ENCODE data around the gene RPS3.
"Not testable (repeated sequence)": the region's sequence is repeated elsewhere in the genome, so short reads cannot be mapped to it uniquely, and the experiment has no call there.

The RPS3 gene

GRCh38 chr11:75399344-75400145, at the start of gene RPS3:
Gene RPS3, plus strand, starts transcription at chr11:75399518. Its CDS starts 30 bp downstream, at chr11:75399548.
- DNase-seq (ENCODE audit: low read depth) = peak; percentile 76

GRCh38 chr11:75349521-75350116, 49.7 kb upstream of the RPS3 start:
- DNase-seq (ENCODE audit: low read depth) = no peak

GRCh38 chr11:75350122-75350742, 49.1 kb upstream of the RPS3 start:
- DNase-seq (ENCODE audit: low read depth) = no peak

- DNase-seq (ENCODE audit: low read depth) = no peak
Observed at GRCh38 chr11:75350743-75351540, 48.4 kb upstream of the RPS3 start.

GRCh38 chr11:75351541-75351790, 47.9 kb upstream of the RPS3 start, which contains the start of gene ARRB1:
Gene ARRB1, minus strand, starts transcription at chr11:75351661. Its CDS starts 54 bp downstream, at chr11:75351607.
- DNase-seq (ENCODE audit: low read depth) = no peak

- DNase-seq (ENCODE audit: low read depth) = peak; percentile 18
Observed at GRCh38 chr11:75351791-75352587, 47.3 kb upstream of the RPS3 start.

GRCh38 chr11:75352588-75353206, 46.6 kb upstream of the RPS3 start:
- no peak for DNase-seq (ENCODE audit: low read depth)

GRCh38 chr11:75355051-75355450, 44.3 kb upstream of the RPS3 start:
- no peak for DNase-seq (ENCODE audit: low read depth)

GRCh38 chr11:75356613-75357012, 42.7 kb upstream of the RPS3 start:
- no peak for DNase-seq (ENCODE audit: low read depth)

GRCh38 chr11:75362285-75362684, 37.0 kb upstream of the RPS3 start:
- DNase-seq (ENCODE audit: low read depth) = not testable (repeated sequence)

- DNase-seq (ENCODE audit: low read depth) = no peak
Observed at GRCh38 chr11:75365711-75366181, 33.6 kb upstream of the RPS3 start.

- DNase-seq (ENCODE audit: low read depth) = not testable (repeated sequence)
Observed at GRCh38 chr11:75366826-75367225, 32.5 kb upstream of the RPS3 start.

GRCh38 chr11:75369560-75370255, 29.6 kb upstream of the RPS3 start:
- no peak for DNase-seq (ENCODE audit: low read depth)

- no peak for DNase-seq (ENCODE audit: low read depth)
Observed at GRCh38 chr11:75371949-75372876, 27.1 kb upstream of the RPS3 start.

GRCh38 chr11:75373201-75373600, 26.1 kb upstream of the RPS3 start:
- no peak for DNase-seq (ENCODE audit: low read depth)

- DNase-seq (ENCODE audit: low read depth) = no peak
Observed at GRCh38 chr11:75374646-75375045, 24.7 kb upstream of the RPS3 start.

- DNase-seq (ENCODE audit: low read depth) = no peak
Observed at GRCh38 chr11:75375626-75376025, 23.7 kb upstream of the RPS3 start.

- no peak for DNase-seq (ENCODE audit: low read depth)
Observed at GRCh38 chr11:75376175-75376574, 23.1 kb upstream of the RPS3 start.

GRCh38 chr11:75378776-75379175, 20.5 kb upstream of the RPS3 start:
- DNase-seq (ENCODE audit: low read depth) = not testable (repeated sequence)
